GM12878 (cell line): ENCODE data around the gene GCSAM. TPM values are rescaled to one million over a fixed set of nuclear protein-coding genes. Genes with fewer than 3 reads are reported as not detected.
A peak's percentile ranks its signal among the peaks of the same experiment; 100 is the strongest.

Experiments used
- ATF3 ChIP-seq: IDR thresholded peaks from 2 replicates; pipeline ENCODE4 v1.6.1; 2011; ENCODE audit warnings: low read depth, mild to moderate bottlenecking, low read length, moderate library complexity, borderline replicate concordance; ENCODE audit errors: extremely low read depth
- CHD2 ChIP-seq: IDR thresholded peaks from 2 replicates; pipeline ENCODE4 v1.6.1; 2011; ENCODE audit warnings: low read depth, low read length, improper control_type of control experiment, borderline replicate concordance
- E2F4 ChIP-seq: IDR thresholded peaks from 2 replicates; pipeline ENCODE4 v1.6.1; 2012; ENCODE audit warnings: low read depth, low read length, improper control_type of control experiment
- HCFC1 ChIP-seq: fragments of 150-350 bp; IDR thresholded peaks from 2 replicates; pipeline ENCODE4 v1.6.1; 2014; ENCODE audit warnings: low read length
- IRF4 ChIP-seq: IDR thresholded peaks from 2 replicates; pipeline ENCODE4 v1.6.1; 2011; ENCODE audit warnings: low read depth, low read length
- JUNB ChIP-seq: IDR thresholded peaks from 2 replicates; pipeline ENCODE4 v1.6.1; 2016; ENCODE audit warnings: antibody characterized with exemption, mild to moderate bottlenecking
- MAX ChIP-seq: IDR thresholded peaks from 2 replicates; pipeline ENCODE4 v1.6.1; 2012; ENCODE audit warnings: low read depth, low read length, improper control_type of control experiment
- MLLT1 ChIP-seq: fragments of 450-650 bp; IDR thresholded peaks from 2 replicates; pipeline ENCODE4 v1.6.1; 2016; ENCODE audit warnings: mild to moderate bottlenecking
- NBN ChIP-seq: fragments of 450-650 bp; IDR thresholded peaks from 2 replicates; pipeline ENCODE4 v1.6.1; 2016
- NFYB ChIP-seq: IDR thresholded peaks from 2 replicates; pipeline ENCODE4 v1.6.1; 2011; ENCODE audit warnings: low read depth, mild to moderate bottlenecking, low read length, improper control_type of control experiment, moderate library complexity; ENCODE audit not compliant: insufficient read depth
- PAX5 ChIP-seq: IDR thresholded peaks from 2 replicates; pipeline ENCODE4 v1.6.1; 2011; ENCODE audit warnings: low read depth, low read length, borderline replicate concordance
- POLR2A ChIP-seq: IDR thresholded peaks from 2 replicates; pipeline ENCODE4 v1.6.1; 2011; ENCODE audit warnings: low read depth, mild to moderate bottlenecking, low read length
- POLR2AphosphoS2 ChIP-seq: IDR thresholded peaks from 2 replicates; pipeline ENCODE4 v1.6.1; 2011; ENCODE audit warnings: low read depth, mild to moderate bottlenecking, low read length, improper control_type of control experiment, moderate library complexity
- POLR2AphosphoS5 ChIP-seq: IDR thresholded peaks from 2 replicates; pipeline ENCODE4 v1.6.1; 2011; ENCODE audit warnings: mild to moderate bottlenecking, low read length, inconsistent platforms
- SIX5 ChIP-seq: IDR thresholded peaks from 2 replicates; pipeline ENCODE4 v1.6.1; 2011; ENCODE audit warnings: mild to moderate bottlenecking, low read depth, low read length, moderate library complexity; ENCODE audit not compliant: severe bottlenecking
- SMAD5 ChIP-seq: IDR thresholded peaks from 2 replicates; pipeline ENCODE4 v1.6.1; 2016; ENCODE audit warnings: antibody characterized with exemption, low read depth
- SRF ChIP-seq, 2 experiments: IDR thresholded peaks; 2 replicates each; pipeline ENCODE4 v1.6.1; 2011; ENCODE audit warnings: low read depth in 2 of 2, low read length in 2 of 2, mild to moderate bottlenecking in 1 of 2, moderate library complexity in 1 of 2
- STAT1 ChIP-seq: fragments of 450-650 bp; conservative IDR thresholded peaks from 2 replicates; pipeline ENCODE4 v1.6.1; 2014; ENCODE audit warnings: antibody characterized with exemption, mild to moderate bottlenecking
- TBL1XR1 ChIP-seq: IDR thresholded peaks from 2 replicates; pipeline ENCODE4 v1.6.1; 2012; ENCODE audit warnings: low read depth, low read length, improper control_type of control experiment
- TCF12 ChIP-seq: IDR thresholded peaks from 2 replicates; pipeline ENCODE4 v1.6.1; 2011; ENCODE audit warnings: low read depth, mild to moderate bottlenecking, low read length
- USF2 ChIP-seq: IDR thresholded peaks from 2 replicates; pipeline ENCODE4 v1.6.1; 2011; ENCODE audit warnings: low read depth, low read length, improper control_type of control experiment, borderline replicate concordance
- ZBED1 ChIP-seq: IDR thresholded peaks from 2 replicates; pipeline ENCODE4 v1.6.1; 2016; ENCODE audit warnings: borderline replicate concordance
- ZBTB11 ChIP-seq: fragments of 450-650 bp; formaldehyde crosslinking; IDR thresholded peaks from 2 replicates; pipeline ENCODE4 v1.5.0; 2022; ENCODE audit warnings: mild to moderate bottlenecking, missing genetic modification characterization
- ZNF217 ChIP-seq: fragments of 450-650 bp; IDR thresholded peaks from 2 replicates; pipeline ENCODE4 v1.6.1; 2017; ENCODE audit warnings: antibody characterized with exemption, mild to moderate bottlenecking
- ZNF622 ChIP-seq: fragments of 450-650 bp; IDR thresholded peaks from 2 replicates; pipeline ENCODE4 v1.6.1; 2017; ENCODE audit warnings: mild to moderate bottlenecking, inconsistent platforms
- polyA plus RNA-seq, 11 experiments: library from polyadenylated mRNA; depleted of rRNA in 4 of 11; unstranded in 6 of 11; stranded (reverse) in 5 of 11; fragments of >200 nt; fragmentation: Nextera tagmentation in 4 of 11; fragmentation: Illumina TruSeq in 1 of 11; extraction: Ambion mirVana in 4 of 11; extraction: Trizol in 1 of 11; gene quantifications; 1 replicate in 1 of 11; 2 replicates in 10 of 11; pipeline versions ENCODE4 v1.2.1 to v1.2.3, GENCODE V29; 2011 to 2016; ENCODE audit warnings: inconsistent platforms in 2 of 11, missing spikeins in 2 of 11, low read depth in 1 of 11
- total RNA-seq, 4 experiments: library from RNA; depleted of rRNA in 3 of 4; stranded (reverse); fragments of >200 nt in 3 of 4; fragmentation: Illumina TruSeq in 1 of 4; extraction: Trizol in 1 of 4; gene quantifications; 2 replicates each; pipeline versions ENCODE4 v1.2.1 to v1.2.3, GENCODE V29; 2013 to 2021

GCSAM gene
- total and polyA plus RNA-seq, 10 of the 15 experiments (the other 5 are each of a cell fraction or from before 2014, with no cell fraction given), result 81.5 to 407 (median 107) TPM

GRCh38 chr3:112115806-112116383 is 17.2 kb downstream of the GCSAM start (continued):
- TF ChIP-seq E2F4 (no peak), IRF4 (peak; percentile 6; the same call in 1 of the 2 replicates), TCF12 (peak; percentile 91), ATF3 (no peak), ZNF217 (0 out of 2 replicates have a peak, but pooled peaks have one; percentile 11), SMAD5 (no peak), HCFC1 (no peak), SIX5 (no peak), POLR2AphosphoS5 (peak; percentile 64; the same call in 1 of the 2 replicates), MLLT1 (peak; percentile 61; the same call in 1 of the 2 replicates), ZBTB11 (CRISPR knock-in tag) (no peak), USF2 (no peak), ZNF622 (no peak), PAX5 (0 out of 2 replicates have a peak, but pooled peaks have one; percentile 24), NFYB (no peak), SRF (IDR thresholded peaks at IDR 0.05; ENCODE audit: low read depth in 2 of 2, low read length in 2 of 2) (no peak), NBN (no peak), POLR2AphosphoS2 (no peak; the same call in 1 of the 2 replicates), TBL1XR1 (no peak), ZBED1 (no peak), STAT1 (no peak), MAX (no peak), CHD2 (peak; percentile 27; the same call in 1 of the 2 replicates), JUNB (no peak; the same call in 1 of the 2 replicates), POLR2A (peak; percentile 40; the same call in 1 of the 2 replicates)
